ENCODE measurements around the gene PIK3R3.
"Not testable (repeated sequence)": the region's sequence is repeated elsewhere in the genome, so short reads cannot be mapped to it uniquely, and the experiment has no call there.

GRCh38 chr1:46057215-46057614 is 75.2 kb downstream of the PIK3R3 start:
- TF ChIP-seq ATF7 (IDR thresholded peaks at IDR 0.05); ZNF586 (CRISPR knock-in tag; conservative IDR thresholded peaks at IDR 0.05); CHD4 (IDR thresholded peaks at IDR 0.05; ENCODE audit: insufficient read depth, insufficient replicate concordance, low read depth, low read length, poor library complexity, severe bottlenecking); CTCF (IDR thresholded peaks at IDR 0.05 in 2 of 3, conservative IDR thresholded peaks at IDR 0.05 in 1 of 3; ENCODE audit: insufficient read depth in 2 of 3, low read depth in 1 of 3, low read length in 3 of 3); ZBTB40 (IDR thresholded peaks at IDR 0.05); ZBTB40 (CRISPR knock-in tag; IDR thresholded peaks at IDR 0.05); NFYB (IDR thresholded peaks at IDR 0.05; ENCODE audit: extremely low read depth, insufficient read length); BRF1 (IDR thresholded peaks at IDR 0.05; ENCODE audit: borderline replicate concordance, extremely low read depth, insufficient read length): not testable (repeated sequence)

Measured in K562 (cell line).